DMS153 treated with DMSO at 0.1 percent for 48 hours (cell line): Measurements from ENCODE around the gene SMIM44.
A peak's percentile ranks its signal among the peaks of the same experiment; 100 is the strongest.

Experiments used
- DNase-seq: peaks from one replicate; lab custom pipeline; 2025; ENCODE audit not compliant: unreplicated experiment; lab: John Stamatoyannopoulos, UW

The SMIM44 gene

GRCh38 chr19:3501780-3502179, 18.5 kb upstream of the SMIM44 start:
- DNase-seq: no peak

GRCh38 chr19:3500429-3501101, 17.3 kb upstream of the SMIM44 start, which contains the start of gene DOHH:
Gene DOHH (minus strand): TSS chr19:3500674. CDS start chr19:3496814, 3,860 bp downstream.
- DNase-seq: peak; percentile 88

GRCh38 chr19:3499738-3500428, 16.6 kb upstream of the SMIM44 start:
- DNase-seq: no peak

- no peak for DNase-seq
These were observed 14.7 kb upstream of the SMIM44 start for GRCh38 chr19:3497757-3498520.

GRCh38 chr19:3496392-3497273, 13.4 kb upstream of the SMIM44 start:
- no peak for DNase-seq

- no peak for DNase-seq
These were observed 11.3 kb upstream of the SMIM44 start for GRCh38 chr19:3494559-3494958.

GRCh38 chr19:3494051-3494450, 10.8 kb upstream of the SMIM44 start:
- no peak for DNase-seq

GRCh38 chr19:3493651-3494050, 10.4 kb upstream of the SMIM44 start:
- DNase-seq: no peak

GRCh38 chr19:3492919-3493318, 9.7 kb upstream of the SMIM44 start:
- DNase-seq: no peak

GRCh38 chr19:3492131-3492839, 9.0 kb upstream of the SMIM44 start:
- no peak for DNase-seq

- no peak for DNase-seq
These were observed 8.3 kb upstream of the SMIM44 start for GRCh38 chr19:3491396-3492119.

- DNase-seq: peak; percentile 36
These were observed 575 bp downstream of the SMIM44 start for GRCh38 chr19:3482507-3483225.

- DNase-seq: no peak
These were observed 1.8 kb downstream of the SMIM44 start for GRCh38 chr19:3481241-3482090.

GRCh38 chr19:3480383-3481091, 2.7 kb downstream of the SMIM44 start, which contains the start of gene SMIM24:
Gene SMIM24 (minus strand): TSS chr19:3480525. CDS start chr19:3480463, 62 bp downstream.
- no peak for DNase-seq

- peak; percentile 5 for DNase-seq
These were observed 3.4 kb downstream of the SMIM44 start for GRCh38 chr19:3479834-3480215.

- DNase-seq: no peak
These were observed 3.9 kb downstream of the SMIM44 start for GRCh38 chr19:3479177-3479833.
